Amniotic stem cell (primary cell): ENCODE measurements around the gene UBE2K.
"Not testable (repeated sequence)": the region's sequence is repeated elsewhere in the genome, so short reads cannot be mapped to it uniquely, and the experiment has no call there.

Experiments
- DNase-seq: peaks from one replicate; lab custom pipeline; 2025; lab: John Stamatoyannopoulos, UW

The UBE2K gene

GRCh38 chr4:39697740-39698423 lies at the start of gene UBE2K:
TSS of gene UBE2K (plus strand) at chr4:39698136. CDS start at chr4:39698328, 192 bp downstream.
- DNase-seq: peak; percentile 66

GRCh38 chr4:39648213-39648612 lies 49.7 kb upstream of the UBE2K start:
- no peak for DNase-seq

GRCh38 chr4:39648827-39649558 lies 48.9 kb upstream of the UBE2K start:
- DNase-seq: no peak

GRCh38 chr4:39649639-39650265 lies 48.2 kb upstream of the UBE2K start:
- no peak for DNase-seq

- DNase-seq: not testable (repeated sequence)
Observed at GRCh38 chr4:39651586-39651985, 46.4 kb upstream of the UBE2K start.

GRCh38 chr4:39655211-39655610 lies 42.7 kb upstream of the UBE2K start:
- no peak for DNase-seq

GRCh38 chr4:39655876-39656275 lies 42.1 kb upstream of the UBE2K start:
- DNase-seq: no peak

- DNase-seq: not testable (repeated sequence)
Observed at GRCh38 chr4:39656638-39657037, 41.3 kb upstream of the UBE2K start.

GRCh38 chr4:39657465-39657864 lies 40.5 kb upstream of the UBE2K start:
- no peak for DNase-seq

- DNase-seq: no peak
Observed at GRCh38 chr4:39658756-39659155, 39.2 kb upstream of the UBE2K start.

GRCh38 chr4:39660045-39660444 lies 37.9 kb upstream of the UBE2K start:
- DNase-seq: no peak

GRCh38 chr4:39660757-39661156 lies 37.2 kb upstream of the UBE2K start:
- DNase-seq: no peak

- DNase-seq: no peak
Observed at GRCh38 chr4:39662683-39663082, 35.3 kb upstream of the UBE2K start.

- no peak for DNase-seq
Observed at GRCh38 chr4:39664828-39665731, 32.9 kb upstream of the UBE2K start.

- no peak for DNase-seq
Observed at GRCh38 chr4:39667706-39668105, 30.2 kb upstream of the UBE2K start.

- DNase-seq: no peak
Observed at GRCh38 chr4:39668887-39669286, 29.0 kb upstream of the UBE2K start.

- DNase-seq: not testable (repeated sequence)
Observed at GRCh38 chr4:39670296-39670695, 27.6 kb upstream of the UBE2K start.

GRCh38 chr4:39675681-39676080 lies 22.3 kb upstream of the UBE2K start:
- DNase-seq: not testable (repeated sequence)

- not testable (repeated sequence) for DNase-seq
Observed at GRCh38 chr4:39681003-39681402, 16.9 kb upstream of the UBE2K start.

- no peak for DNase-seq
Observed at GRCh38 chr4:39682138-39682537, 15.8 kb upstream of the UBE2K start.

- DNase-seq: no peak
Observed at GRCh38 chr4:39685990-39686389, 11.9 kb upstream of the UBE2K start.

GRCh38 chr4:39687014-39687413 lies 10.9 kb upstream of the UBE2K start:
- DNase-seq: no peak
